Effector CD8-positive, alpha-beta T cell (primary cell): ENCODE data around the gene PTGDS.

ENCODE experiments used
- DNase-seq: peaks from one replicate; lab custom pipeline; 2025; lab: John Stamatoyannopoulos, UW

PTGDS gene

DNA sequence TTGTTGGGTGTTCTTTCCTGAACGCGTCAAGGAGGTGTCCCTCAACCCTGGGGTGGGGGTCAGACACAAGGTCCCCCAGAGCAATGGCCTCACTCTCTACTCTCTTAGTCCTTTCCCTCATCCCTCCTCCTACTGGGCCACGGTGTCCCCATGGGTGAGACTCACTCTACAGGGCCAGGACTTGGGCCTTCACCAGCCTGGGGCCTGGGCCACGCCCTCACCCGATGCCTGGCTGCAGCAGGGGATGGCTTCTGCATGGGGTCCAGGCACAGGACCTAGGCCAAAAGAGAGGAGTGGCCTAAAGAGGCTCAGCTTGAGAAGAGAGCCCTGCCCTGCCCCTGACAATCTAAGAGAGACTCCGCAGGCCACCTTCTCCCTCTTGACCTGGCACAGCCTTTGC, 19.4 kb upstream of the PTGDS start:
- DNase-seq: no peak

DNA sequence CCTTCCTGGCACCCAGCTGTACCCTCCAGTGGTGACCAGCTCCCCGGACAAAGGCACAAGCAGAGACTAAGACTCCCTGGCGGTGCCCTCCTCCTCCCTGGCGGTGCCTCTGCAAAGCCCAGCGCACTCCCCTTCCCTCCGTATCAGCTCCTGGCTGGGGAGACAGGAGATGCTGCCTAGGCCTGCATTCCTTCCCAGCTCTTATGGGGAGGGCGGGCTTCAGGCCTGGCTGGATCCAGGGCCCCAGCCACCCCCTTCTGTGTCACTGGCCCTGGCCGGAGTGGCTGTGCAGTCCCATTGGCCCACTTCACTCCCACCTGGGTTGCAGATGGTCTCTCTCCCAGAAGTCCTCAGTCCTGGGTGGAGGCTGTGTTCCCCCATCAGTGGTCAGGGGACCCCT, 18.8 kb upstream of the PTGDS start:
- DNase-seq: no peak

DNA sequence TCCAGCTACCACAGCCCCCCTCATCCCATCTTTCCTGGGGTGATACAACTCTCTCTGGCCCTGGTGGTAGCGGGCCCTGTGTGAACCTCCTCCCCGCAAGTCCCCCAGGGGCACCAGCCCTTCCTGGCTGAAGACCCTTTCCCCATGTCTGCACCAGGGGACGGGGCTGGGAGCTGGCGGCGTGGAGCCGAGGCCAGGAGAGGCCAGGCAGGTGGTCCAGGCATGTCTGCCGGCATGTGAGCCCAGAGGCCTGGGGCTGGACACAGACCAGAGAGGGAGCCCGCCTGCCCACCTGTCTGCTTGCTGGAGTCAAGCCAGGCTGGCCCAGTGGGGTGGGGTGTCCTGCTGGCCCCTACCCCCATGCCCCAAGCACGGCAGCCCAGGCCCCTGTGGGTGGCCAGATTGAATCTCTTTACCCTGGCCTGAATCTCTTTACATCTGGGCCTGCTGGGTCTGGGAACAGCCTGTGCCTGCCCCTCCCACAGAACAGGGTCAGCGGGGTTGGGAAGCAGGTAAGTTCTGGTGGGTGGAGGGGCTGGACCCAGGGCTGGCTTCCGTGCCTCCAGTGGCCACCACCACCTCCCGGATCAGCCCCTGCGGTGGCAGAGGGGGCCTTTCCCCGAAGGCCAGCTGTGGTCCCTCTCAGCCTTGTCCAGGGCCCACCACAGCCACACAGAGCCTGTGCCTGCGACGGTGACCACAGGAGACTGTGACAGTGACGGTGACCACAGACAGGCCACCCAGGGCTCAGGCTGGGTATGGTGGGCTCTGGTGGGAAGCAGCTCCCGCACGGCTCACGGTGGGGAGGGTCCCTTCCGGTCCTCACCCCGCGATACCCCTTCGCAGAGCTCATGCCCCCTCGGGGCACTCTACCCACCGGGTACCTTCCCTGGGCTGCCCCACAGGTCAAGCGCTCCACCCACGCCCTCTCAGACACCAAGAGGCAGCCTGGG, 18.1 kb upstream of the PTGDS start:
- no peak for DNase-seq

DNA sequence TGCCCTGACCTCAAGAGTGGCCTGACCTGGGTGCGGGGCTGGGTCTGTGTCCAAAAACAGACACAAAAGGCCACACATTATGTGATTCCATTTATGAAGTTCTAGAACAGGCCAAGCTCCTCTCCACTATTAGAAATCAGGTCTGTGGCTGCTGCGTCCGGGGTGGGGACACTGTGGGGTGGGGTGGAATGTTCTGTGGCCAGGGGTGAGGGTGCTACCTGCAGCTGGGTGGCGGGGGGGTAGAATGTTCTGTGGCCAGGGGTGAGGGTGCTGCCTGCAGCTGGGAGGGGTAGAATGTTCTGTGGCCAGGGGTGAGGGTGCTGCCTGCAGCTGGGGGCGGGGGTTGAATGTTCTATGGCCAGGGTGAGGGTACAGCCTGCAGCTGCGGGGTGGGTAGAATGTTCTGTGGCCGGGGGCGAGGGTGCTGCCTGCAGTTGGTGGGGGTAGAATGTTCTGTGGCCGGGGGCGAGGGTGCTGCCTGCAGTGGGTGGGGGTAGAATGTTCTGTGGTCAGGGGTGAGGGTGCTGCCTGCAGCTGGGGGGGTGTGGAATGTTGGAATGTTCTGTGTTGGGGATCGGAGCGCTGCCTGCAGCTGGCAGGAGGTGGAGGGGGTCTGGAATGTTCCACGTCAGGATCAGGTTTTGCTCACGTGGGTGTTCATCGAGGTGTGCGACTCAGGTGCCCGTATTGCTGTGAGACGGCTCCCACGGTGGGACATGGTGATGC, 16.9 kb upstream of the PTGDS start:
- DNase-seq: no peak

DNA sequence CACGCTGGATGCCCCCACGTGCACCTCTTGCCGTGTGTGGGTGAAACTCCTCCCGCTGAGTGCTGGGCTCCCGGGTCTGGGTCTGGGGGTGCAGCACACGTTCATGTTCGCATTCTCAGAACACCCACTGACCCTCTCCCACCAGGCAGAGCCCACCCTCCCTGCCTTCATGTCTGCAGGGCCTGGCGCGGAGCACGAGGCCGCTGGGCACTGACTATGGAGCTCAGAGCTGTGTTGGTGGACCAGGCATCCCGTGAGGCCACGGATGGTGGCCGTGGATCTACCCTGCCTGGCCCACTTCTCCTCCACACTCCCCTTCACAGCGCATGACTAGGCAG, 16.4 kb upstream of the PTGDS start:
- DNase-seq: no peak

DNA sequence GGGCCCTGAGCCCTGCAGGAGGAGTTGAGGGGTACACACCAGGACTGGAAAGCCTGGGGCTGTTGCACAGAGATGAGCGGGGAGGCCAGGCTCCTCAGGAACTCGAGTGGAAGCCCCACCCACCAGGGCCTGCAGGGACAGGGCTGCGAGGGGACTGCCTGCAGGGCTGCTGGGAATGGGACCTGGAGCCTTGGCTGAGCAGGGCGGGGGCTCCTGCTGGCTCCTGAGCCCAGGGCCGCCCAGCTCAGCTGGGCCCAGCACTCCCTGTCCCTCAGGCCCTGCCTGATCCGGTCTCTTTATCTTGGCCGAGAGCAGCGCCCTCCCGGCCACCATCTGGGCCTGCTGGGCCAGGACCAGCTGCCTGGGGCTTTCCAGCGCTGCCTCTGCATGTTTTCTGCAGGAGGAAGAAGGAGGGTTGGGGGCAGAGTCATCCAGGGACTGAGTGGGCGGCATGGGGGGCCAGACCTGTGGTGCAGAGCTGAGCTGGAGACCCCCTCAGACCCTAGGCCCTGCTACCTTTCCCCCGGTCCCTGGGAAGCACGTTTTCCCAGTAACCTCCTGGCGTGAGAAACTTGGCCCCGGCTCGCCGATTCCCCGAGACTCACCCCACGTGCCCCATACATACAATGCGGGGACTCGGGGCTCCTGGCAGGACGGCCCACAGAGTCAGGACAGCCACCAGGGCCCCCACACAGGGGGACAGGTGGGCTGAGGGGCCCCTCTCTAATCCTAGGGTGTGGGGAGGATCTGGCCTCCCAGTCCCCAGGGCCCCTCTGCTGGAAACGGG, 15.8 kb upstream of the PTGDS start:
- no peak for DNase-seq

DNA sequence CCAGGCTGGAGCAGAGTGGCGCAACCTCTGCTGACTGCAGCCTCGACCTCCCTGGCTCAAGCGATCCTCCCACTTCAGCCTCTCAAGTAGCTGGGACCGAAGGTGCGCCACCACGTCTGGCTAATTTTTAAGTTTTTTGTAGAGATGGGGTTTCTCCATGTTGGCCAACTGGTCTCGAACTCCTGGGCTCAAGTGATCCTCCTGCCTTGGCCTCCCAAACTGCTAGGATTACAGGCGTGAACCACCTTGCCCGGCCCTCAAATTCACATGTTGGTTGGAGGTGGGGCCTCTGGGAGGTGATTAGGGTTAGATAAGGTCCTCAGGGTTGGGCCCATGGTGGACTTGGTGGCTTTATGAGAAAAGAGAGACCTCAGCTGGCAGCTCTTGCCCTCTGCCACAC, 15.1 kb upstream of the PTGDS start:
- DNase-seq: no peak

DNA sequence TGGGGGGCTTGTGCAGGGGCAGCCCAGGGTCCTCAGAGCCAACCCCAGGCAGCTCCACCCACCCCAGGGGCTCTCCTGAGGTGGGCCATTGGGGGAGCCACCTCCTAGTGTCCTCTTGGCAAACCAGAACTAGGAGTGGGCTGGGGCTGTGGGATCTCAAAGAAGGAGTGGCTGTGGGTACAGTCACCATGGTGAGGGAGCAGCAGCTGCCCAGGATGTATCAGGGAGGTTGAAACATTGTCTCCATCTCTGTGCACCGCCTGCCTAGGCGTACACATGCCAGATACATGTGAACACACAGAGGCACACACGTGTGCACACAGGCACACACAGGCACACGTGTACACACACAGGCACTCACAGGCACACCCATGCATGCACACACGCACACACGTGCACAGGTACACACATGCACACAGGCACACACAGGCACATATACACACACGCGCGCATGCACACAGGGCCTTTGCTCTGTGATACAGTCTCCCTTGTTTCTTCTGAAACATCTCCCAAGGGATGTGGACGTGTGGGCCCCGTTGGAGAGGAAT, 14.5 kb upstream of the PTGDS start:
- no peak for DNase-seq

DNA sequence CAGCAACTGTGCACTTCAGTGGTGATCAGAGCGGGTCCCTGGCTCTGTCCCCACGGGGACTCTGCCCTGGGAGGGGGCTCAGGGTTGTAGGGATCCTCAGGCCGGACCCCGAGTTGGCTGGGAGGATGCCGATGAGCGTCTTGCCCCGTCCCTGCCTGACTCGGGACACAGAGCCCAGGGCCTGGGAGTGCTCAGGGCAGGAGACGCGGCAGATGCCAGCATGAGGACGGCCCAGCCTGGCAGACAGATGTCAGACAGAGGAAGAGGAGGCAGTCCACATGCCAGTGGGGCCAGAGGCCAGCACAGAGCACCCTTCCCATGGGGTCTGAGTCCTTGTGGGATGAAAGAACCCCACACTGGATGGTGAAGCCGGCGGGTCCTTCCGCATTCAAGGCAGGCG, 14.0 kb upstream of the PTGDS start:
- no peak for DNase-seq

DNA sequence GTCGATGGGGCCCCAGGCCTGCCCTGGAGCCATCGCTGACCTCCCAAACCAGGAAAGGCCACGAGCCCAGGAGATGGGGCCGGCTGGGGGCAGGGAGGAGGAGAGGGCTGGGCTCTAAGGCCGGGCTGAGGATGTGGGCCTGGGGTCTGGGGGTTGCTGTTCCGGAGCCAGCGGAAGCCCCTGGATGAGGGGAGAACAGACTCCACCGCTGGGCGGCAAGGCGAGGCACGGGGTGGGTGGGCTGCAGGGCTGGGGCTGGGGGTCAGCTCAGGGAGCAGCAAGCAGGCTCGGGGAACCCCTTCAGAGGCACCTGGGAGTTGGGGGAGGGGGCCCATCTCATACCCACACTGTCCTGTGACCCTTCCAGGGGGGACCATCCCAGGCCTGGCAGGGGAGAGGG, 13.6 kb upstream of the PTGDS start:
- no peak for DNase-seq

DNA sequence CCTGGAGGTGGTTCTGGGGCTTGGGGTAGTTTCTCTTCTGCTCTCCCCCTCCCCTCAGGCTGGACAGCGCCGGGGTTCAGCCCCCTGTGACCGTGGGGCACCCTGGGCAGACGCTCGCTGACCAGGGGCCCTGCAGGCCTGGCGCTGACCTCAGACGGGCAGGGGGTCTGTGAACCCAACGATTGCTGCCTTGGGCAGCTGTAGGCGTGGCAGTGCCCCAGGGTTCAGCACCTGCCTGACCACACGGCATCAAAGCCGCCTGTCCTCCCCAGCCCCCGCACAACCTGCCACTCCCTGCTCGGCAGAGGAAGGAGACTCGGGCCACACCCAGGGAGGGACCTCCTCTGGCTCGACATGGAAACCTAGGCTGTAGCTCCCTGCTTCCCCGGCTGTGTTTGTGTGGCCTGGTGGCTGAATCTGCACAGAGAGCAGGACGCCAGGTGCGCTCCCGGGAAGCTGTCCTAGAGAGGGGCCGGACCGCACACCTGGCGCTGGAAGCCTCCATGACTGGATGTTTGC, 13.1 kb upstream of the PTGDS start:
- no peak for DNase-seq

DNA sequence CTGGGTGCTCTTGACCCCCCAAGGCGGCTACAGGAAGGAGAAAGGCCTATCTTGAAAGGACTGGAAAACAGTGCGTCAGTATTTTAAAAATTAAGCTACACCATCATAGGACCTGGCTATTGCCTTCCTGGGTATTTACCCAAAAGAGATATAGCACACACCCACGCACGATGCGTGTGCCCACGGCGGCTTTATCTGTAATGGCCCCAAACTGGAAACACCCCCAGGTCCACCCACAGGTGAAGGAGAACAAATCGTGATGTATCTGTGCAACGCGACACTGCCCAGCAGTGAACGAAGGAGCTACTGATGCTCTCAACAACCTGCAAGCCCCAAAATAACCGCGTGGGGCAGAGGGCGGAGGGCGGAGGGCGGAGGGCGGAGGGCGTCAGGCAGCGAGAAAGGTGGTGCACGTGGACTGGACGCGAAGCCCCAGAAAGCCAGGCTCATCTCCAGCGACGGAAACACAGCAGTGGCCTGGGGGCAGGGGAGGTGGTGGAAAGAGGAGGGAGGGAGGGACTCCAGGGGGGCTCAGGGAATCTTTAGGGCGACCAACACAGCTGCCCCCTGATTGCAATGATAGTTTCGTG, 12.4 kb upstream of the PTGDS start:
- DNase-seq: no peak

DNA sequence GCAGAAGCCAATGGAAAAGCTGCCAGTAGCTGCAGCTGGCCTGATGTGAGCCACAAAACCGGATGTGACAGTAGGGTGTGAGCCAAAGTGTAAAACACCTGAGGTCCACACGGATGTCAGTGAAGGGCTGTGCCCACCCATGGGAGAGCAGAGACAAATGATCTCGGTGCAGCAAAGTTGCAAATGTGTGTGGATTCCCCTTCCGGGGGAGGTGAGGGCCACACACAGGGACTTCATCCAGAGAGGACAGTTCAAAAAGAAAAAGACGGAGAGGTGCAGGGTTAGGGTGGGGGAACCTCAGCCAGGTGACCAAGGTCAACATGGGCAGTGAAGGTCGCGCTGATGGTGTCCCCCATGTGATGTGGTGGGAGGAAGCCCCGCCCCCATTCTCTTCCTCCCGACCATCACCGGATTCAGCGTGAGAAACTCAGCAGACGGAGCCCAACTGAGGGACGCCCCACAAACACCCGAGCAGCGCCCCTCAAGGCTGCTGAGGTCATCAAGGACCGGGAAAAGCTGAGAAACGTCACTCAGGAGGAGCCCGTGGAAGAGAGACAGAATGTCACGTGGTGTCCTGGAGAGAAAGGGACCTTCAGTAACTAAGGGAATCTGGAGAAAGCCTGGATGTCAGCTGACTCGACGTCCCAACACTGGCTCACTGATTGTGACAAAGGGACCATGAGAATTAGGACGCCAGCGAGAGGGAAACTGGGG, 11.4 kb upstream of the PTGDS start:
- no peak for DNase-seq

DNA sequence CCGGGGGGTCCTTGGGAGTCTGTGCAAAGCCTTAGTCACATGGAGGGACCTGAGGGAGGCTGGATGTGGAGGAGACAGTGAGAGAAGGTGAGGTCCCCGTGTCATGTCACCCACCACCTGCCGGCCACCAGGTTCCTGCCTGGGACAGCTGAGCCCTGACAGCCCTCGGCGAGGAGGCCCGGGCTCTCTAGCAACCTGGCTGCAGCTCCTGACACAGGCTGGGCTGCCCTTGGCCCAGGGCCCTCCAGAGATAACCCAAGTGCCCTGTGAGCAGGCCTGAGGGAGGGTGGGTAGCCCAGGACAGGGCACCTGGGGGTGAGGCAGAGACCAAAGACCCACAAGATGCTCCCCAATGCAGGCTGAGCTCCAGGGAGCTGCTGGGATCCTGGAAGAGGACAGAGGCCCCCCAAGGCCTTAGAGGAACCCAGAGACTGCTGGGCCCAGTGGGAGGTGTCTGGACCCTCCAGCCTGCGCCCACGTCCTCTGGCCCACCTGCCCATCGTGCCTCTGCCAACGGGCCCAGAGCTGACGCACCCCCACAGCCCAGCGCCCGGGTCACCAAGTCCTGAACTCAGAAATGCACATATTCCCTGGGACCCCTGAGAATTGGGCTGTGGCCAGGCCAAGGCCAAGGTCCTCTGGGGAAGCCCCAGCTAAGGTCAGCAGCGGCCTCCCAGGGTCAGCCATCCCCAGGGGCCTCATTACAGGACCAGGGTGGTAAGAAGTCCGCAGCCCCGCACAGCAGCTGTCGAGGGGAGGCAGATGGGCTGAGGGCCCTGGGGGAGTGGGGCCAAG, 8.8 kb upstream of the PTGDS start:
- DNase-seq: no peak

DNA sequence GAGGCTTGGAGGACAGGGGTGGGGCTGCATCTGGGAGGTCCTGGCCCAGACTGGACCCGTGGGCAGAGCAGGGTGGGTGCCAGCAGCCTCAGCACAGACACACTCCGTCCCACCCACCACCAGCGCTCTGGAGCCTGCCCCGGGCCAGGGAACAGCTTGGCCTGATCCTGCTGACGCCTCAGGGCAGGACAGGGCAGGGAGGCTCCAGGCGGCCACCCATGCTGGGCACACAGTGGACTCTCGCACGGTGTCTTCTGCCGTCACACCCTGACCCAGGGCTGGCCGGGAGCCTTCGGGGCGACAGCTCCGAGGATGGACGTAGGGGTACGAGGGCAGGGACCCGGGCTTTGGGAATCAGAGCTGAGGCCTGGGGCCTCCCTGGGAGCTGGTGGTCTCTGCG, 8.2 kb upstream of the PTGDS start:
- no peak for DNase-seq

DNA sequence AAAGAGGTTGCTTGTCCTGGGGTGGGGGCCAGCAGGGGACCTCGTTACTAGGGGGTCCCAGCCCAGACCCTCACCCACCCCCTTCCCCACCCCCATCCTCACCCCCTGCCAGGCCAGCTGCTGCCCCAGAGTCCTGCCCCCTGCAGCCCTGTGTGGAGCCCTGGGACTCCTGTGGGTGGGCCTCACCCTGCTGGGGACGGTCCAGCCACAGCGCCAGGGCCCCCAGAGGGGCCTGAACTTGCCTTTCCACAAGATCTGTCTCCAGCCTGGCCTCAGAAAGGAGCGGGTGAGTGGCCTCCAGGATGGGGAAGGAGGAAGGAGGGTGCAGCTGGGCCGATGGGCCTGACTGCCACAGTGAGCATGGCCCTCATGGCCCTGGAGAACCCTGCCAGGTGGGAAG, 7.5 kb upstream of the PTGDS start:
- no peak for DNase-seq

DNA sequence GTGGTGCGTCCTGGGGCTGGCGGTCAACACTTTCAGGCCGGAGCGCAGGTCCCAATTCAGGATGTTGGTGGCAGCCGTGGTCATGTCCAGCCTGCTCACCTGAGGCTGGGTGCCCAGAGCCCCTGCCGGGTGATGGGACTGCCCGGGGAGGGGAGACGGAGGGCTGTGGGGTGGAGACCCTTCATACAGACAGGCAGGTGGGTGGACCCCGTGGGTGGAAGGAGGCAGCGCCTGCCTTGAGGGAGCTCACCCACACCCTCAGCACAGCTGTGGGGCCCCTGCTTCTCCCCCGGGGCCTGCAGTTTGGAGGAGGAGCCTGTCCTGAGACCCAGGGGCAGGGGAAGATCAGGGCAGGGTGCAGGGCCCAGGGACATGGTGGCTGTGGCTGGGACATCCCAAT, 6.9 kb upstream of the PTGDS start:
- no peak for DNase-seq

DNA sequence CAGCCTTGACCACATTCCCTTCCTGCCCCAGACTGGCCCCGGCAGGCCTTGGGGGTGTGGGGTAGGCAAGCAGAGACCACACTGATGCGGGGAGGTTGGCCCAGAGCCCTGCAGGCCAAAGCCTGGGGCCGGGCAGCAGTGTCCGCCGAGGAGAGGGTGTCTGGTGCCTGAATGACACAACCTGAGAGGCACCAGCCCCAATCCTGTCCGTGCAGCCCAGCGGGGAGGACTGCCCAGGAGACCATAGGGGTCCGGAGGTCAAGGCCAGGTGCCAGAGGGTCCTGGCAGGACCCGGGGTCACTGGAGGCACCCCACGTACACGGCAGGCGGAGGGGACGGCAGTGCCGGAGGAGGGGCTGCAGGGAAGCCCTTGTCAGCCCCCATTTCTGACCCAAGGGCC, 5.6 kb upstream of the PTGDS start:
- DNase-seq: no peak

DNA sequence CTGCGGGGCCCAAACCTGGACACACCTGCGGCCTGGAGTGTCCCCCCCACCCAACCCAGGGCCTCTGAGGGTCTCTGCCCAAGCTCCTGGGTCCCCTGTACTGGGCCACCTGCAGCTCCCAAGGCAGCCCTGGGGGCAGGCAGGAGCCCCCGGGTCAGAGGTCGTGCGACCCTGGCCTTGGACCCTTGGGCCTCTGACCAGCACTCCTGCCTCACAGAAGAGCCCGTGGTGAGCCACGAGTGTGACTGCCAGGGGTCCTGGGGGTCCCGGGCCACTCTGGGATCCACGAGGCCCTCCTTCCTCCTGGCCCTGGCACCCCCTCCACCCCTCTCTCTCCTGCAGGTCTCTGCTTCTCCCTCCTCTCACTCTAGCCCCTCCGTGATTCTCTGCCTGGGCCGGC, 5.0 kb upstream of the PTGDS start:
- no peak for DNase-seq

DNA sequence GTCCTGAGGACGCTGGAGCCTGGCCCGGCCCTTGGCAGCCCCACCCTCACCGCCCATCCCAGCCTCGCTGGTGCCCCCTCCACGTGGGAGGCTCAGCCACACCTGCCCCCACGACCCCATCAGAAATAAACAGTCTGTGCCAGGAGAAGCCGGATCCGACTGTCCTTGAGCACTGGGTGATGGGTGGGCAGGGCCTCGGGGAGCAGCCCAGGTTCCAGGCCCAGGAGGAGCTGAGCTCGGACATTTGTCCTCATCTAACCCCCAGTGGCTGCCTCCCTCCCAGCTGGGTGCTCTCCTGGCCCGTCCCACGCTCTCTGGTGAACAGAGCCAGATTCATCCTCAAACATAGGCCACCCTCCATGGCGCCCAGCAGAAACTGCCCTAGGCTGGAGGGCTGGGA, 4.6 kb upstream of the PTGDS start:
- DNase-seq: no peak
